GM19455 (cell line): Measurements from ENCODE around the gene ASF1B.

Experiments used
- ATAC-seq: cut with Tn5 transposase; IDR thresholded peaks from one replicate; pipeline ENCODE4 v1.9.1; 2021; ENCODE audit not compliant: unreplicated experiment

The ASF1B gene

GRCh38 chr19:14088634-14089411 is 47.6 kb downstream of the ASF1B start:
- ATAC-seq, result no peak

GRCh38 chr19:14086098-14086497 is 50.3 kb downstream of the ASF1B start:
- no peak for ATAC-seq

- ATAC-seq, result no peak
These were observed 50.9 kb downstream of the ASF1B start, which contains the start of gene C19orf67 for GRCh38 chr19:14085309-14085995. Gene C19orf67, minus strand, starts transcription at chr19:14085783. Its CDS starts 156 bp downstream, at chr19:14085627.

GRCh38 chr19:14082675-14082960 is 53.8 kb downstream of the ASF1B start:
- no peak for ATAC-seq

GRCh38 chr19:14081797-14082674 is 54.4 kb downstream of the ASF1B start:
- no peak for ATAC-seq

GRCh38 chr19:14080887-14081796 is 55.2 kb downstream of the ASF1B start:
- peak; percentile 78 for ATAC-seq

- no peak for ATAC-seq
These were observed 58.0 kb downstream of the ASF1B start for GRCh38 chr19:14078411-14078810.

GRCh38 chr19:14073925-14074838 is 62.2 kb downstream of the ASF1B start:
- no peak for ATAC-seq

GRCh38 chr19:14073261-14073924 is 63.0 kb downstream of the ASF1B start:
- peak; percentile 58 for ATAC-seq

GRCh38 chr19:14072535-14073260 is 63.7 kb downstream of the ASF1B start, which contains the start of gene MISP3:
Gene MISP3, plus strand, starts transcription at chr19:14072786. Its CDS starts 524 bp downstream, at chr19:14073310.
- ATAC-seq, result peak; percentile 5

- ATAC-seq, result no peak
These were observed 65.9 kb downstream of the ASF1B start for GRCh38 chr19:14070268-14071050.
